Activated gamma-delta T cell (primary cell): ENCODE measurements around the gene CRYGN.

Experiments used
- DNase-seq: peaks from one replicate; lab custom pipeline; 2025; lab: John Stamatoyannopoulos, UW
- total RNA-seq, 2 donors: gene quantifications; one replicate each; lab custom pipeline; 2026; lab: John Stamatoyannopoulos, UW

The CRYGN gene, protein sequence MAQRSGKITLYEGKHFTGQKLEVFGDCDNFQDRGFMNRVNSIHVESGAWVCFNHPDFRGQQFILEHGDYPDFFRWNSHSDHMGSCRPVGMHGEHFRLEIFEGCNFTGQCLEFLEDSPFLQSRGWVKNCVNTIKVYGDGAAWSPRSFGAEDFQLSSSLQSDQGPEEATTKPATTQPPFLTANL
- total RNA-seq, result 0 to 1.4 reads per million in 2 donors

DNA sequence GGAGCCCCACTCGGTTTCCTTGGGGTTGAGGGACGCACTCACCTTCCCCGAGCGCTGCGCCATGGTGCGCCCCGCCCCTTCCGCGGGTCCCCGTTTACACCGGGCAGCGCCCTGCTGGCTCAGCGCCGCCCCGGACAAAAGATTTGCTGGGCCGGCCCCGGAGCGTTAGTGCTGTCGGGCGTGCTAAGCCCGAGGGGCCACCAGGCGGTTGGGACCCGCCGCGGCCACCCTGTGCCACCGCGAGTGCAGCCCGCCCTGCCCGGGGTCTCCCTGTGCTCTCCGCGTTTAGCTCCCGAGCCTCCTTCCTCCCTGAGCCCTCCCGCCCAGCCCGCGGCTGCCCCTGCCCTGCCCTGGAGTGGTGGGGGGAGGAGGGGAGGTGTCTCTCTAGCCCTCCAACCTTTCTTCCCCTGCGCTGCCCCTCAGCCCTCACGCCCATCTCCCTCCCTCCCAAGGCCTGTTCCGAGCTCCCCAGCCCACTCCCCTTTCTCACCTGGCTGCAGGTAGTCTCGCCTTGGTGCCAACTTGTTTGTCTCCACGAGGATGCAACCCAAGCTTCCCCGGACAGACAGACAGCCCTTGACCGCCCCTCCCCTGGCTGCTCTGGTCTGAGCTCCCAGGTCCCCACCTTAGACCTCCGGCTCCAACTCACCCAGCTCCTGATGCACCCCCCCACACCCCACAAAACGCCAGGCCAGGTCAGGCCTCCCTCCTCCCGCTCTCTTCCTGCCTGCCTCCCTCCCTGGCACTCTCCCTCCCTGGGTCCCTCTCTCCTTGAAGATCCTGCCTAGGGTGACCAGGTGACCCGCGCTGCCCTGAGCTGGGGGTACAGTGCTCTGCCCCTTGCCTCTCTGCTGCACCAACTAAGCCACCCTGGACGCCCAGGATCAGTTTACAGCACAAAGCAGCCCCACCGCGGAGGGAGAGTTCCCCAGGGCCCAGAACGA lies at the start of gene CRYGN:
TSS of gene CRYGN (minus strand) at position 287 of the 944 bp plus-strand sequence. CDS start at position 63, 224 bp downstream.
- no peak for DNase-seq

DNA sequence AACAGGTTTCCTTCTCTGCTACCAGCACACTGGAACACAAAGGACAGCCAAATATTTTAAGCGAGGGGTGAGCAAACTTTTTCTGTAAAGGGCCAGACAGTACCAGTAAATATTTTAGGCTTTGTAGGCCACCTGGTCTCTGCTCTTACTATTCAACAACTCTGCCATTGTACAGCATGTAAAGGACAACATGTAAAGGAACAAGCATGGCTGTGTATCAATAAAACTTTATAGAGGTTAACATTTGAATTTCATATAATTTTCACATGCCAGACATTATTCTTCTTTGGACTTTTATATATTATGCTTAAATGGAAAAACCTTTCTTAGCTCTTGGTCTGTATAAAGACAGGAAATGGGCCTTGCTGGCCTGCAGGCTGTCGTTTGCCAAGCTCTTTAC lies 49.6 kb upstream of the CRYGN start:
- no peak for DNase-seq

DNA sequence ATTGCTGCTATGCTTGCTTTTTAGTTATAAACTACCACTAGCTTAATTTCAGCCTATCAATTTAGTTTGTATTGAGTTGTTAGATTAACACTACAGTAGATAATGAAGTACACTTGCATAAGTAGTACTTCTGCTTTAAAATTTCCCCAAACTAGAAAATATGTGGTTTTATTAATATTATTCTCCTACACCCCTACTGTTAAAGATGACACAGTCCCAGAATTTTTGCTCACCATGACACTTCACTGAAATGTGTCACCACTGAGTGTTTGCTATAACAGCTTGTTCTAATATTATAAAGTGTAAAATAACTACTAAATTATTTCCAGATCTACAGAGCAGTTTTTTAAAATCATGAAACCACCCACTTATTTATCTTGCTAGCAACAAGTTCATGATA lies 48.2 kb upstream of the CRYGN start:
- DNase-seq, result no peak

DNA sequence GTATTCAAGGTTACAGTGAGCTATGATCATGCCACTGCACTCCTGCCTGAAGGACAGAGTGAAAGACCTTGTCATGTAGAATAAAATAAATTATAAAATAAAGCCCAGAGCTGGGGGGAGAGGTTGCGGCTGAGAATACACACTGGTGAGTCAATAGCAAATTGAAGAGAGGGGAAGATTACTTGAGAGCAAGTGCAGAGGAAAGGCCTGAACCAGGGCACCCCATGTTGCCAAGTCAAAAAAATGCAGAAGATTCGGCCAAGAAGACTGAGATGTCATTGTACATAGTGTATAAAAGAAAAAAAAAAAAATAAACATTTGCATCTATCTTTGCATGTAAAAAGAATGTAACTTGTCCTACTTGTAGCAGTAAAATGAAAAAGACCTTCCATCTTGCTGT lies 47.3 kb upstream of the CRYGN start:
- DNase-seq, result no peak

DNA sequence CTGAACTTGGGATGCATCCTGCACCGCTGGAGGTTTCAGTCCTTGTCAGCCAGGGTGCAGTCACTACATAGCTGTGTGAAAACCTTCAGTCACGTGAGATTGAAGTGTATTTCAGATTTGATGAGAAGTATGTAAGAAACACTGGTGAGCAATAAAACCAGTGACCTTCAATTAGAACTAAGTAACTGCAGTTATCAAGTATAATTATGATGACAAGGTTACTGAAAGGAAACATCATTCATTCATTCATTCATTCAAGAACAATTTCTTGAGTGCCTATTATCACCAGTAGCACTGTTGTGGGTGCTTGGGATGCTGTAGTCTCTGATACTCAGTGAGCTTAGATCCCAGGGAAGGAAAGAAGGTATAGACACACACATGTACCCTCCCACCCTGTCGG lies 46.1 kb upstream of the CRYGN start:
- DNase-seq, result no peak

DNA sequence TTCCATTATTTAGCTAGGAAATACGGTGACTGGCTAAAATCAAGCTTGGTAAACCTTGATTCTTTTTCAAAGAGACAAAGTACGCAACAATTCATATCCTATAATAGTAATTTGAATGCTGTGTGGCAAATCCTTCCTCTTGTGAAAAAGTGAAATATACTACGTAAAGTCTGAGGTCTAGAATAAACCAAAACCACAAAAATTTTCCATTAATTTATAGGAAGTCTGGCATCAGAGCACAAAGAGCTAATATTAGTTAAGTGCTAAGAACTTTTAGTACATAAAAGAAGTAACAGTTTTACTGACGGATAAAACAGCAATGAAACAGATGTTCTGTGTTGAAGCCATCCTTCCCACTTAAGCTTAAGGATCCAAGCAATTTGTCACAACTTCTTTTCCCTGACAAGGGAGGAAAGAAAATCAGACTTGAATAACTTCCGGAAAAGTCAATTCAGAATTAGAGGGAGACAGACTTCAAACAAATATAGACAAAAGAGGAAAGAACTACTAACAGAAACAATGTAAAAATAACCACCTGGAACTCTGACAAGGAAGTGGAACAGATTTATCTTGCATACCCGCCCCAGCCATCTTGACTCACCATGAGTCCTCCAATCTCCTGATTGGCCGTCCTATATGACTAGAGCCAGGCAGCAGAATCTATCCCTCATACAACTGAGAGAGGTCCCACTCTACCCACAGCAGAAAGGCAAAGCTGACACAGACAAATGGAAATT lies 45.2 kb upstream of the CRYGN start:
- DNase-seq, result no peak

DNA sequence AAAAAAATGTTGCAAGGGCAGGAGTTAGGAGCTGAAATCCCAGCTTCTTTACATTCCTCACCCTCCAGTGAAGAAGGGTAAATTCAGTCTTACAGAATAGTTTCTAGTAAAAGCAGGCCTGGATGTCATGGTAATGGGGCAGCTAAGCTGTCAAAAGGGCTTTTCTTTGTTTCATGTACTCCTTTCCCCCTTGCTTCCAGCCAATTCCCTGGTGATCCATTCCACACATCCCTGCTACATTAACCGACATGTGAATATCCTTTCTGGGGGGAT lies 43.7 kb upstream of the CRYGN start:
- DNase-seq, result no peak

DNA sequence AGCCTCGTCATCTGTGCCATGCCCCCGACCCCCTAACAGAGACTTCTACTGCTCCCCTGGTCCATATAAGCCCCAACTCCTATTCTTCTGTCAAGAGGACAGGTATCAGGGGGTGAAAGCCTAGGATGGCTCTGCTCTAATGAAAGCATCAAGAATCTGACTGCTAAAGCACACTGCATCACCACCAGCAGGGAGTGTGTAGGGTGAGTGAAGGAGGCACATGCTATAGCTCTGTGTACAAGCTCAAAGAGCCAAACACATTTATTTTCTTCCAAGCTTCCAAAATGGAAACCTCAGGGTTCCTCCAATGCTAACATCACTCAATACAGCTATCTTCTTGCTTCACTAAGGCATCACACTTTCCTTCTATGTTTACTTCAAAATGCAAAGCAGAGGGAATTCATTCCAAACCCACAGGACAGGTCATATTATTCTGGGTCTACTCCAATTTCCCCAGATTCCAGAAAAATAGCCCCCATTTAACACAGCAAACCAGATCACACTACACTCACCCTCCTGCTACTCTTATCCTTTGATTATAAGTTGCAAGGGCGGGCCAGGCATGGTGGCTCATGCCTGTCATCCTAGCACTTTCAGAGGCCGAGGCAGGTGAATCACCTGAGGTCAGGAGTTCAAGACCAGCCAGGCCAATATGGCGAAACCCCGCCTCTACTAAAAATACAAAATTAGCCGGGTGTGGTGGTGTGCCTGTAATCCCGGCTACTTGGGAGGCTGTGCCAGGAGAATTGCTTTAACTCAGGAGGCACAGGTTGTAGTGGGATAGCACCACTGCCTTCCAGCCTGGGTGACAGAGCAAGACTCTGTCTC lies 43.2 kb upstream of the CRYGN start:
- no peak for DNase-seq

DNA sequence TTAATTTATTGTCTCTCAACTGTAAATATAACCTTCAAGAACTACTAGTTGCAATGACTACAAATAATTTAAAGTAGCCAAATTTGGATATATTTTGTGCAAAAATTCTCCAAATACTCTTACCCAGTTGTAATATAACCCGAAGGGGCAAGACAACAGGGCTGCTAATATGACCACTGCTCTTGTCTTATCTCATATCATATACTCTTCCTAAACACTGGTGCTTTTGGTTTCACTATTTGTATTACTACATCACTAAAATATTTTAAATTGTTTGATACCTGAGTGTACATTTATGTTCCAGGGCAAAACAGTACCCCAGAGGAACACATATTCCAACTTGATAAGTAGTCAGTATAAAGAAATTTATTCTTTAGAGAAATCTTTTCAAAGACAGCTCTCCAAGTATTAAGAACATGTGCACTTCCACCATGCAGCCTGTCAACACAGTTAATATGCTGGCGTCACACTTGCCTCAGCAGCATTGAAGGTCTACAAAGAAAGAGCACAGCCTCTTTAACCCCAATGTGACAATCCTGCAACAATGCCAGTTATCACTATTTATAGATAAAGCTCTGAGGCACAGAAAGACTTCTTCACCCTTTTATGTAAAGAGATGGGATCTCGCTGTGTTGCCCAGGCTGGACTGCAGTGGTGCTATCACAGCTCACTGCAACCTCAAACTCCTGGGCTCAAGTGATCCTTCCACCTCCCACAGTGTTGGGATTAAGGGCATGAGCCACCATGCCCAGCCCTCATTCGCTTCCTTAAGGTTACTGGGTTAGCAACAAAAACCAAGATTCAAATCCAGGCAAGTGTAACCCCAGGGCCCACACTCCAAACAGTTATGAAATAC lies 41.9 kb upstream of the CRYGN start:
- DNase-seq, result no peak

DNA sequence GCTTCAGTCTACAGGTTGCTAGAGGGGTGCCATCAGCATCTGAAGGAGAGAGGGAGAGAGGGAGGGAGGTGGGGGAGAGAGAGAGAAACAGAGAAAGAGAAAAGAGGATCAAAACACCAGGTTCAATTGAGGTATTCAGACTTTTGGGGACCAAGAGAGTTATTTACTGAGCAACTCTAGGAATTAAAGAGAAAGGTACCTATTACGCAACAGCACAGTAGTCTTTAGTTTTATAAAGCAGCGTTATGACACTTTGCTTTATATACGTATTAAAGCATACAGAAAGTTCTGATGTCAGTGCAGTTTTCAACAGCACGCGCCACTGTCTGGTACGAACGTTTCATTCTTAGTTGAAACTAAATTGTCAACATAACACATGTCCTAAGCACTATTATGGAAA lies 37.9 kb upstream of the CRYGN start:
- DNase-seq, result no peak

DNA sequence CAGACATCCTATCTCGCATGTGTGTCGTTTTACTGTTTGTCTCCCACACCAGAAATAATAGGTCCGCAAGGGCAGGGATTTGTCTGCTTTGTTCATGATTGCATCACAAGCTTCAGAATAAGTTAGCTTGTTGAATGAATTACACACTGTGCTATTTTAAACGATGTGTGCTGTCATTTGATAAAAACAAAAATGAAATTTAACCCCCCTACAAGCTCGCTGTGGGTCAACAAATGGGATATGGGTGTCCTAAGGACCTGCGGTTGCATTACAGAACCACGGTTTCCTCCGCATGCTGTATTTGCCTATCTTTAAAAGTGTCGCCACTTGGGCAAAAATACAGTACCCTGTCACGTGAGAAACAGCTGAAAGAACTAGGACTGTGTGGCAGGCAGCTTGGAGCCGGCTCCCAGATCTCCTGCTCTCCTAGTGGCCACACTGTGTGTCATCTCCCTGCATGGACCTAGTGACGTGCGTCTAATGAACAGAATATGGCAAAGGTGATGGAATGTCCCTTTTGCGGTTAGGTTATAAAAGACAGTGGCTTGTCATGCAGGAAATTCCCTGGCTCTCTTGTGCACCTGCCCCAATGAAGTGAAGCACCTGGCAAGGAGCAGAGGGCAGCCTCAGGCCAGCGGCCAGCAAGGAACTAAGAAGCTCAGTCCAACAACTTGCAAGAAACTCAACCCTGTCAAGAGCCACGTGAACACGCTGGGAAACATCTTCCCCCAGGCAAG lies 32.9 kb upstream of the CRYGN start:
- DNase-seq, result no peak

DNA sequence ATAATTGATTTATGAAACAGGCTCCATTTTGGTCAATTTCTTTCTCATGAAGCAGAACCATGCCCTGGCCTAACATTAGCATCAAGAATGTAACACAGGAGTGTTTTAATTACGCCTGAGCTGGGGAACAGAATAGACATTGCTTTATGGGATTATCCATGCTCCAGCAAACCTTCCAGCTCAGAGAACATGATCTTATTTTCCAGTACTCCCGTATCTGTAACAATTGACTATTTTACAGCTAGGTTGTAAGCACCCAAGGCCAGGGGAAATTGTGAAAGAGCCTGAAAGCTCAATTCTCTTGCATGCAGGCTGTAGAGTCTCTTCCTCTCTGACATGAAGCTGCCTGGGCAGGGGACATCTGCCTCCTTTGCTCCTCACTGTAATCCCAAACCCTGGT lies 30.8 kb upstream of the CRYGN start:
- no peak for DNase-seq

DNA sequence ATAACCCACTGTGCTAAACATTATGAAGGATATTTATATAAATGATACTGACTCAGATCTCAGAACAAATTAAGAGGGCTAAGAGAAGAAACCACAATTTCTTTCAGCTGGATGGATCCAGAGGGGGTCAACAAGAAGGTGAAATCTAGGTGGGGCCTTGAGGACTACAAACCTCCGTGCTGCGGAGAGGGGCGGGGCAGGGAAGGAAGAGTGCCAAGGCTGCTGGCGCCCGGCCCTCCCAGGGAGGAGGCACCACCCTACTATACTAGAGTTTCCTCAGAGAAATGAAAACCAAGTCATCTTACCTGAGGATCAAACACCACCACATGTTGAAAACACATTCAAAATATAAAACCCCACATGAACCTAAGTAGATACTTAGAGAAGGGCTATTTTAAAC lies 29.3 kb upstream of the CRYGN start:
- no peak for DNase-seq

DNA sequence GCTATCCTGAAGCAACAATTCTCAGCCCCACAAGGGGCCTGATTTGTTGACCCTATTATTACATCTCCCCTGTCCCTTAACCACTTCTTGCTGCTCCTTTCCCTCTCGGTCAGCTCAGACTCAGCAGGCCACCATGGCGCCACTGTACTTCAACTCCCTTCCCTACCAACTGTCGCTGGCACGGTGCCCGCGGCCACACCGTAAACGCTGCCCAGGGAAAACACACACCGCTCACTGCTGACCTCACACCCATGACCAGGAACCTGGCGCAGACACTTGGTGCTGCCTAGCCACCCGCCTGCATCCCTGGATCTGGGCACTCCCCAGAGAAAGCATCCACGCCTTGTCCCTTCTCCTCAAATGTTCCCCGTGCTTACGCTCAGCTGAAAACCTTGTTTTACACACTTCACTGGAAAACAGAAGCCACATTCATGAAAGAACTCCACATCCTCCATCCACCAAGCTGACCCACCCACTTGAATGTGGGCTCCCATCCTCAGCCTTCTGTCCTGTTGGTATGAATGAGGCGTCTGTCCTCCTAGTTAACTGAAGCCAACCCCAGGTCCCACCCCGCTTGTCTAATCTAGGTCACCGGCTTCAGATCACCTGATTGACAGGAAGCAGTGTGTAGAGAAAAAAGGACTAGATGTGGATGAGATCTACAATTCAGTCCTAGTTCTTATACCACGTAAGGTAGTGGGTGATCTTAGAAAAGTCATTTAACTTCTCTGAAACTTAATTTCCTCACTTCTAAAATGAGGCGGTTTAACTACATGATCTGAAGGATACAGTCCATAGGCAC lies 28.5 kb upstream of the CRYGN start:
- no peak for DNase-seq

DNA sequence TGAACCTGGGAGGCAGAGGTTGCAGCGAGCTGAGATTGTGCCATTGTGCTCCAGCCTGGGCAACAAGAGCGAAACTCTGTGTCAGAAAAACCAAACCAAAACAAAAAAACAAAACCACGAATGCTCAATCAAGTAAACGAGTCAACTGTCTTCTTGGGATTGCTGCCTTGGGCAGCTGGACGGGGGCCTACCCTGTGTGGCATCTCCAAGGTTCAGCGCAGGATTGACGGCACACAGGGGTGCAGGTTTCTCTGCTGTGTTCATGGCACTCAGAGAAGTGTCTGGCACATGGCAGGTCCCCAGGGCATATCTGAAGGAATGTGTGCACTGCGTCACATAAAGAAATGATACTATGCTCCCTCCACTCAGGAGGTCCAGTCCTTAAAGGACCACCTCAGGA lies 25.2 kb upstream of the CRYGN start:
- DNase-seq, result no peak

DNA sequence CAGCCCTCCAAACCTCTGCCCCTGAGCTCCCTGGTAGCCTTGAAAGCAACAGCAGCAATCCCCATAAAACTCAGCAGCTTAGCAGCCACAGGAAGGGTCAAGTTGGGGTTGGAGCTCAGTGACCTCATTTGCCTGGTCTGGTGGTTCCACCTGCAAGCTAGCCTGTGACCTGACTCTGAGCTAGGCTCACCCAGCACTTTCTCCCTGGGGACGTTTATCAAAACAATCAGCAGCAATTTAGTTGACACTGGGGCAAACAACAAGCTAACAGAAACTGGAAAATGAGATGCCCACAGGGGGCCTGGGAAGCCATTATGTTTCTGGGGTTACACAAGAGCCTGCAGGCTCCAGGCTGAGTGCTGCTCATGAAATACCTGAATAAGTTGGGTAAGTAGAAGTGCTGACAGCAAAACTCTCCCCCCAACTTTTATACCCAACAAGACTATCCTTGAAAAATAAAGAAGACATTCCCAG lies 22.4 kb upstream of the CRYGN start:
- DNase-seq, result no peak

DNA sequence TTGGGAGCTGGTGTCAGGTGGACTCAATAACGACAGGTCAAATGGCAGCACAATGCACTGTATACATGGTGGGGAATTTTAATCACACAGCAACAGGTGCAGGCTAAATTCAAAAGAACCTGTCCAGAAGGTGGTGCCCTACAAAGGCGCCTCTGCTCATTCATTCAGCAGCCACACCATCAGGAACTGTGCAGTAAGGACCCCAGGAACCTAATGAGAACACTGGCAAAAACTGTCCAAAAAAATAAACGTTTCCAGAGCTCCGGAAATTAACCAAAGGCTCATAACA lies 21.9 kb upstream of the CRYGN start:
- DNase-seq, result no peak

DNA sequence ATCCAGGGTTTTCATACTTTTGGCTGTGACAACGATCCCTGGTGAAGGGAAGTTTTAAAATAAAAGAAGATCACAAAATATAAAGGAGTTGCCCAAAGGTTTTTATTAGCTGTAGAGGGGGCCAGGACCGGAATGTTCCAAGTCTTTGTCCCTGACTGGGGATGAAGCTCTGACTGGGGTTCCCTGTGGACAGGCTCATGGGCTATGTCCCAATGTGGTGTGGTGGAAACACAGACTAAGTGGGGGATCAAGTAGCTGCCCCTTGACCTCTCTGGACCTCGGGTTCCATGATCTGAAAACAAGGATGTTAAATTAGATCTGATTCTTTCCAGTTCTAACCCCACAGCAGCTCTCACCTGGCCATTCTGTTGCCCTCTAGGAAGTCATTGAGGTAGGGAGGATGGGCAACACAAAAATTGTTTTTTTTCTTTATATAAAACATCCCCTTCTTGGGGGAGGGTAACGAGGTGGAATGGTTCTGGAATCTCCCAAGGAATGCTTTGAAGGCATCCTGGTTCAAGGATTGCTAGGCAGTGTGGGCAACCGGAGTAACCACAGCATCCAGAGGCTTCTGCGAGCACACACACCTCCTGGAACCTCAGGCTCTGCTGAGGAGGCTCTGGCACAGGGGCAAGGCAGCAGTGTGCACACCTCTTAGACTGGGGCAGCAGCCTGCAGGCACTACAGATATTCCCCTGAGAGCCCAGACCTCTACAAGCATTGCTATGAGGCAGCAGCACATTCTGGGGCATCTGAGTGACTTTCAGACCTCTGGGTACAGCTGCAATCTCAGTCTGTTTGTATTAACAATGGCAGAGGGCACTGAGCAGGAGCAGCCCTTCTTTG lies 21.4 kb upstream of the CRYGN start:
- no peak for DNase-seq

DNA sequence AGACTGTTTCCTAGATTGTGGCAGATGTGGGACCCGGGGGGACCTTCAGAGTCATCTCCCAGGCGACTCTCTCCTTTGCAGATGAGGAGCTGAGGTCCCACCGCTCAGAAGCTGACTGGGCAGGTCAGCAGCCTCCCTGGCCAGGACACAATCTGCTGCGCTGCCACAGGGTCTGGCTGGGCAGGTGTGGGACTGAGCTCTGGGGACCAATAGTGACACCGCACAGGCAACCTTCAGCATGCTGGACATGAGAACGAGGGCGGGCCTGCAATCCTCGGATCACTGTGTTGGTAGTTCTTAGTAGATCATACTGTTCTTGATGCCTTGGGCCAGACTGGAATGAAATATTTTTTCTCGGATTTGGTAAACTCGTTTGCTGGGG lies 20.5 kb upstream of the CRYGN start:
- DNase-seq, result no peak
